Sigmoid colon (tissue), 4 donors: ENCODE measurements around the gene KLRC3.

ENCODE experiments used
- CTCF ChIP-seq, 4 experiments: fragments of 450-650 bp in 3 of 4; fragments of 200-600 bp in 1 of 4; IDR thresholded peaks; one replicate each; pipeline ENCODE4 v1.5.1; 2016 to 2019; ENCODE audit warnings: antibody characterized with exemption in 4 of 4, mild to moderate bottlenecking in 3 of 4, moderate library complexity in 2 of 4
- EP300 ChIP-seq, 4 donors: sonication (generic); formaldehyde crosslinking; IDR thresholded peaks; one replicate each; pipeline ENCODE4 v1.6.1; 2017; ENCODE audit warnings: antibody characterized with exemption in 4 of 4

- TF ChIP-seq CTCF (IDR thresholded peaks at IDR 0.05) (no peak), EP300 (IDR thresholded peaks at IDR 0.05) (no peak)
Observed at GRCh38 chr12:10362325-10362724, 58.1 kb downstream of the KLRC3 start.
